Brain microvascular endothelial cell (primary cell): Measurements from ENCODE around the gene RAB12.
A peak's percentile ranks its signal among the peaks of the same experiment; 100 is the strongest.

Experiments used
- DNase-seq: peaks from one replicate; pipeline ENCODE4 v3.0.0-alpha.2; 2020
- H3K27ac ChIP-seq: fragments of 250-450 bp; sonication (Bioruptor Pico); 2 replicates; pipeline ENCODE4 v1.5.1; 2020; ENCODE audit warnings: mild to moderate bottlenecking, moderate library complexity
- H3K27me3 ChIP-seq: fragments of 250-450 bp; sonication (Bioruptor Pico); replicated peaks from 2 replicates; pipeline ENCODE4 v1.5.1; 2020; ENCODE audit warnings: mild to moderate bottlenecking
- H3K36me3 ChIP-seq: fragments of 250-450 bp; sonication (Bioruptor Pico); replicated peaks from 2 replicates; pipeline ENCODE4 v1.5.1; 2020; ENCODE audit warnings: mild to moderate bottlenecking
- H3K4me3 ChIP-seq: 2 replicates; pipeline ENCODE4 v1.5.1; 2011; ENCODE audit warnings: low read depth, mild to moderate bottlenecking, control low read depth, low read length, moderate library complexity
- in situ Hi-C: cut with HindIII; loops from 2 replicates; pipeline ENCODE4 v1.10.0; 2017; ENCODE audit warnings: low sequenced_read_pairs, low pct_ligation_motif_present
- TF ChIP-seq, protein P1 (sequence below): IDR thresholded peaks from 2 replicates; pipeline ENCODE4 v1.5.1; 2011; ENCODE audit warnings: low read depth, mild to moderate bottlenecking, moderate library complexity, low read length, control low read depth, inconsistent platforms; ENCODE audit errors: missing control alignments

The RAB12 gene

DNA sequence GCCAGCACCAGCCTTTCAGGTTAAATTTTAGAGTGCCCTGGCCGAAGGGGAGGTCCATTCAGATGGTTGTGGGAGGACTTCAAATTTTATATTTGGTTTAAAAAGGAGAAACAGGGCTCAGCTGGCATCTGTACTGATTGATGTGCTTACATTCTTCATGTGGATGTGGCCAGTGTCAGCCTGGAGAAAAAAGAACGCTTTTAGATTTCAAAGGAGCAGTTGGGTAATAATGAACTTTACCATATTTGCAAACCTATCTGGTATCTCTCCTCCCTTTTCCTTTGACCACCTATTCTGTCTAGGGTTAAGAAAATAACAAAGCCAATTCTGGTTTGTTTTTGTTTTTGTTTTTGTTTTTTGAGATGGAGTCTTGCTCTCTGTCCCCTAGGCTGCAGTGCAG lies 21.3 kb downstream of the RAB12 start:
- Histone ChIP-seq H3K36me3 (peaks cover 24% of the 10 kb centered on the region), H3K4me3 (no peak overlapping the region), H3K27me3 (no peaks in the 10 kb centered on the region), H3K27ac (no peak overlapping the region)
- TF ChIP-seq, protein P1, sequence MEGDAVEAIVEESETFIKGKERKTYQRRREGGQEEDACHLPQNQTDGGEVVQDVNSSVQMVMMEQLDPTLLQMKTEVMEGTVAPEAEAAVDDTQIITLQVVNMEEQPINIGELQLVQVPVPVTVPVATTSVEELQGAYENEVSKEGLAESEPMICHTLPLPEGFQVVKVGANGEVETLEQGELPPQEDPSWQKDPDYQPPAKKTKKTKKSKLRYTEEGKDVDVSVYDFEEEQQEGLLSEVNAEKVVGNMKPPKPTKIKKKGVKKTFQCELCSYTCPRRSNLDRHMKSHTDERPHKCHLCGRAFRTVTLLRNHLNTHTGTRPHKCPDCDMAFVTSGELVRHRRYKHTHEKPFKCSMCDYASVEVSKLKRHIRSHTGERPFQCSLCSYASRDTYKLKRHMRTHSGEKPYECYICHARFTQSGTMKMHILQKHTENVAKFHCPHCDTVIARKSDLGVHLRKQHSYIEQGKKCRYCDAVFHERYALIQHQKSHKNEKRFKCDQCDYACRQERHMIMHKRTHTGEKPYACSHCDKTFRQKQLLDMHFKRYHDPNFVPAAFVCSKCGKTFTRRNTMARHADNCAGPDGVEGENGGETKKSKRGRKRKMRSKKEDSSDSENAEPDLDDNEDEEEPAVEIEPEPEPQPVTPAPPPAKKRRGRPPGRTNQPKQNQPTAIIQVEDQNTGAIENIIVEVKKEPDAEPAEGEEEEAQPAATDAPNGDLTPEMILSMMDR = no peak
- DNase-seq = no peak
- in situ Hi-C loops = no loop called here

DNA sequence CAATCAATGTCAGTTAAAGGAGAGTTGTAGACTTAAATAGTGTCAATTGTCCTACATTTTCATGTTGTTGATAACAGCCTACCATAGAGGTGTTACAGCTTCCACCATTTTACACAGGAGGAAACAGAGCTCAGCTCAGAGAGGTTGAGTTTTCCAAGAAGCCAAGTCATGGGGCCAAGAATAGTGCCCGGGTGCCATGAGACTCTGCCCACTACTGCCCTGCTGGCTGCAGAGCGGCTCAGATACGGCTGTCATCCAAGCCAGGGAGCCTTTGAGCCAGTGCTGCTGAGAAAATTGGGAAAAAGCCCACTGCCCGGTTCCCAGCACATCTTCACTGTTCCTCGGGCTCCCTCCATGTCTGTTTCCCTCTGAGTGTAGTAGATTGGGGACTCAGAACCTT lies 22.0 kb downstream of the RAB12 start:
- peaks cover 21% of the 10 kb centered on the region for H3K36me3 ChIP-seq
- no peak overlapping the region for H3K27ac ChIP-seq
- no peaks in the 10 kb centered on the region for H3K27me3 ChIP-seq
- TF ChIP-seq, protein P1 = no peak
- in situ Hi-C loops = no loop called here
- H3K4me3 ChIP-seq = no peak overlapping the region
- no peak for DNase-seq

DNA sequence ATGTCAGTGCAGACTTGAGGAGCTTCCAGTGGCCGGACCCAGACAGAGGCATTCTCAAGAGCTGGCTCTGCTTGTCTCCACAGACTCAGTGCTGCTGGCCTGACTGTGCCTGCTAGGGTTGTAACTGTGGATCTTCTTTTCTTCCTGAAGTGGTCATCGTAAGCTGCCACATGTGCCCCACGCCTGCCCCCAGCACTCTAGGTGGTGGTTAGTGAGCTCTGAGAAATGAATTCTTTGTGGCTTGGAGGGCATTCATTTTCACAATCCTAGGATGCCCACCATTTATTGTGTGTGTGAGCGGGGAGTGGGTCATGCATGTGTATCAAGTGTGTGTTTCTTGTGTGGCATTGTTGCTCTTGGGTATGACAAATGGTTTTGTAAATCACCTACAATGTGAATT lies 23.1 kb downstream of the RAB12 start:
- no peak overlapping the region for H3K27ac ChIP-seq
- peaks cover 20% of the 10 kb centered on the region for H3K36me3 ChIP-seq
- TF ChIP-seq, protein P1 = no peak
- no peak for DNase-seq
- no peak overlapping the region for H3K4me3 ChIP-seq
- no peaks in the 10 kb centered on the region for H3K27me3 ChIP-seq
- in situ Hi-C loops = no loop called here

DNA sequence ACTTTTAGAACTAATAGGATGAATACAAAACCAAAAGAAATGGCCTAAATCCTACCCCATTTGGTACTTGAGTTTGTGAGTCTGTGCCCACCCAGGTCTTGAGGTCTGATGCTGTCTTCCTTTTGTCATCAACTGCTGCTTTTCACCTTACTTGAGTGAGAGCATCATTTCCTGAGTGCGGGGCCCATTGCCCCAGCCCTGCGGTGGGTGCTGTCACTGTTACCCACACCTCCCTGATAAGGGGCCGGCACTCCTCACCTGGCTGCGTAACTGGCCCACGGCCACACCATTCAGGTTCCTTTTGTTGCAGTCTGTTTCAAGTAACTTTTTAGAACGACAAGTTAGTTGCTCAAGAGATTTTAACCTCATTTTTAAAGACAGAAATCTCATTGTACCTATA lies 25.3 kb downstream of the RAB12 start:
- H3K36me3 ChIP-seq = peaks cover 21% of the 10 kb centered on the region
- no peaks in the 10 kb centered on the region for H3K27me3 ChIP-seq
- H3K4me3 ChIP-seq = no peak overlapping the region
- H3K27ac ChIP-seq = no peak overlapping the region
- in situ Hi-C loops = no loop called here
- no peak for DNase-seq
- TF ChIP-seq, protein P1 = no peak

DNA sequence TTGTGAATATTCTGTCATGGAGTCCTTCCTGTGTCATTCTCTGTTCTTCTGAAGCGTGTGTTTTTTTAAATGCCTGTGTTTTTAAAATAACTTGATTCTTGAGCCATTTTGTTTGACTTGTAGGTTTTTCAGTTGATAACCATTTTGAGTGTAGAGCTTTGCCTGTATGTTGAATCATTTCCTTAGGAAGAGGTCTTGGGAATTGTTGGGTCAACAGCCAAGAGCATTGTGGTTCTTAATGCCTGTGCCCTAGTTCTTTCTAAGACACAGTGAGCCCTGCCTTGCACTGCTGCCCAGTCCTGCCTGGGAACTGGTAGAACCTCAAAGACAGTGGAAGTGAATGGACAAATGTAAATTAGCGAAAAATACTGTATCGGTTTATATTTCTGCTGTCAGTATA lies 25.9 kb downstream of the RAB12 start:
- Histone ChIP-seq H3K36me3 (peaks cover 26% of the 10 kb centered on the region), H3K4me3 (no peak overlapping the region), H3K27ac (no peak overlapping the region), H3K27me3 (no peaks in the 10 kb centered on the region)
- TF ChIP-seq, protein P1 = no peak
- DNase-seq = peak; percentile 18
- in situ Hi-C loops = no loop called here

DNA sequence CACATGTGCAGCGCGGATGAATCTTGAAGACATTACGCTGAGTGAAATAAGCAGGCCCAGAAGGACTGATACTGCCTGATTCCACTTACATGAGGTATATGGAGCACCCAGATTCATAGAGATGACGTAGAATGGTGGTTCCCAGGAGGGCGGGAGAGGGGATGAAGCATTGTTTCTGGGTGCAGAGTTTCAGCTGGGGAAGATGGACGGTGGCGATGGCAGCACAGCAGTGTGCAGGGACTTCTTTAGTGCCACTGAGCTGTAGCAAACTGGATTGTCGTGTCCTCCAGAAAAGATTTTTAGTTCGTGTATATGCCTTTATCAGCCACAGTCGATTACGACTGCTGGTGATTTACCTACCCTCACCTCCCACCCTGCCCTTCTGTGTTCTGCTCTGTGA lies 30.5 kb downstream of the RAB12 start:
- peaks cover 17% of the 10 kb centered on the region for H3K36me3 ChIP-seq
- H3K4me3 ChIP-seq = no peak overlapping the region
- H3K27me3 ChIP-seq = no peaks in the 10 kb centered on the region
- DNase-seq = no peak
- no peak overlapping the region for H3K27ac ChIP-seq
- in situ Hi-C loops = no loop called here
- TF ChIP-seq, protein P1 = no peak
